Dermis microvascular lymphatic vessel endothelial cell (primary cell): ENCODE results near the gene CEBPB. TPM values are rescaled to one million over a fixed set of nuclear protein-coding genes. Genes with fewer than 3 reads are reported as not detected.

ENCODE experiments used
- DNase-seq, 2 donors: peaks; one replicate each; pipeline versions ENCODE4 v3.0.0 to v3.0.0-alpha.2; 2010; ENCODE audit warnings: low read depth in 2 of 2
- total RNA-seq: library from RNA; depleted of rRNA; stranded (reverse); fragments of >200 nt; gene quantifications from 2 replicates; pipeline ENCODE4 v1.2.1, GENCODE V29; 2014

The CEBPB gene
- total RNA-seq, 1 donor from 2014 or later, result 12.6 TPM

- DNase-seq, result no peak
Measured at GRCh38 chr20:50210066-50210619, 19.5 kb downstream of the CEBPB start.

GRCh38 chr20:50211091-50211490 is 20.5 kb downstream of the CEBPB start:
- no peak for DNase-seq

GRCh38 chr20:50213531-50214106 is 23.0 kb downstream of the CEBPB start:
- DNase-seq, result no peak

- no peak for DNase-seq
Measured at GRCh38 chr20:50214226-50215024, 23.8 kb downstream of the CEBPB start.

- no peak for DNase-seq
Measured at GRCh38 chr20:50215101-50215690, 24.6 kb downstream of the CEBPB start.

GRCh38 chr20:50215926-50216325 is 25.3 kb downstream of the CEBPB start:
- DNase-seq, result no peak

- no peak for DNase-seq
Measured at GRCh38 chr20:50216543-50217206, 26.0 kb downstream of the CEBPB start.

GRCh38 chr20:50217207-50217949 is 26.7 kb downstream of the CEBPB start:
- DNase-seq, result no peak

GRCh38 chr20:50218987-50219435 is 28.4 kb downstream of the CEBPB start:
- DNase-seq, result no peak

GRCh38 chr20:50219600-50219999 is 29.0 kb downstream of the CEBPB start:
- no peak for DNase-seq

- no peak for DNase-seq
Measured at GRCh38 chr20:50220093-50220893, 29.7 kb downstream of the CEBPB start.

- no peak for DNase-seq
Measured at GRCh38 chr20:50220894-50221365, 30.3 kb downstream of the CEBPB start.

GRCh38 chr20:50221501-50222308 is 31.1 kb downstream of the CEBPB start:
- DNase-seq, result no peak

- no peak for DNase-seq
Measured at GRCh38 chr20:50222309-50223038, 31.8 kb downstream of the CEBPB start.

- no peak for DNase-seq
Measured at GRCh38 chr20:50223039-50224005, 32.7 kb downstream of the CEBPB start.

- DNase-seq, result no peak
Measured at GRCh38 chr20:50224052-50224451, 33.4 kb downstream of the CEBPB start.

GRCh38 chr20:50224531-50225255 is 34.1 kb downstream of the CEBPB start:
- DNase-seq, result peak; percentile 29 to 73
